Esophagus muscularis mucosa (tissue), 3 donors: ENCODE data around the gene PTPN14.

Experiments used
- CTCF ChIP-seq, 3 experiments: fragments of 200-600 bp in 2 of 3; fragments of 450-650 bp in 1 of 3; sonication (generic) in 2 of 3; IDR thresholded peaks; one replicate each; pipeline ENCODE4 v1.5.1; 2017 to 2019; ENCODE audit warnings: antibody characterized with exemption in 3 of 3, mild to moderate bottlenecking in 2 of 3, moderate library complexity in 1 of 3
- EP300 ChIP-seq: sonication (generic); formaldehyde crosslinking; IDR thresholded peaks from one replicate; pipeline ENCODE4 v1.6.1; 2017; ENCODE audit warnings: antibody characterized with exemption

DNA sequence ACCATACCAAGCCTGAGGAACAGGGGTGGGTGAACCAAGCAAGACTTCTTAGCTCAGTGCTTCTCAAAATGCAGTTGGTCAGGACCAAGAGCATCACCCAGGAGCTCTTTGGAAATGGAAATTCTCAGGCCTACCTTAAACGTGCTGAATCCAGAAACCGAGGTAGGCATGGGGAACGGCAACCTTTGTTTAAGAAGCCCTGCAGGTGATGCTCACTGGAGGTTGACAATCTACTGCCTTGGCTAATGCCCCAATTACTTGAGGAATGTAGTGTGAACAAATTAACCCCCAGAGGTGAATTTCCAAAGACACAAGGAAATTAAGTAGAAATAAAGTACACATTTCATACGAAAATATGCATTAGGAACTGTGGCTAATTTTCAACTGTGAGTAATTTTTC is 5.3 kb downstream of the PTPN14 start:
- no peak for TF ChIP-seq CTCF (IDR thresholded peaks at IDR 0.05)
- no peak for TF ChIP-seq EP300
